Neutrophil (primary cell): ENCODE results near the gene BICRAL.

ENCODE experiments used
- H3K27ac ChIP-seq: fragments of 200-600 bp; sonication (generic); 2 replicates; pipeline ENCODE4 v1.5.1; 2016; ENCODE audit warnings: mild to moderate bottlenecking, moderate library complexity
- H3K27me3 ChIP-seq: fragments of 200-600 bp; sonication (generic); 2 replicates; pipeline ENCODE4 v1.6.0; 2016; ENCODE audit warnings: mild to moderate bottlenecking
- H3K36me3 ChIP-seq: fragments of 200-600 bp; sonication (generic); 2 replicates; pipeline ENCODE4 v1.5.1; 2017
- H3K4me1 ChIP-seq, 2 experiments: fragments of 200-600 bp in 1 of 2; sonication (generic) in 1 of 2; 1 replicate in 1 of 2; 2 replicates in 1 of 2; pipeline versions ENCODE4 v1.5.1 to v1.6.1; 2013 to 2016; ENCODE audit warnings: low read depth in 1 of 2, low read length in 1 of 2, mild to moderate bottlenecking in 1 of 2, moderate library complexity in 1 of 2; ENCODE audit not compliant: control insufficient read depth in 1 of 2, insufficient read depth in 1 of 2
- H3K4me3 ChIP-seq, 2 experiments: fragments of 200-600 bp in 1 of 2; sonication (generic) in 1 of 2; 1 replicate in 1 of 2; 2 replicates in 1 of 2; pipeline ENCODE4 v1.5.1; 2013 to 2016; ENCODE audit warnings: low read depth in 1 of 2, low read length in 1 of 2, mild to moderate bottlenecking in 1 of 2, moderate library complexity in 1 of 2
- H3K9me3 ChIP-seq: fragments of 200-600 bp; sonication (generic); 2 replicates; pipeline ENCODE4 v1.5.1; 2016
- CTCF ChIP-seq: fragments of 200-600 bp; sonication (generic); IDR thresholded peaks from 2 replicates; pipeline ENCODE4 v1.5.1; 2016; ENCODE audit warnings: antibody characterized with exemption

Gene BICRAL

DNA sequence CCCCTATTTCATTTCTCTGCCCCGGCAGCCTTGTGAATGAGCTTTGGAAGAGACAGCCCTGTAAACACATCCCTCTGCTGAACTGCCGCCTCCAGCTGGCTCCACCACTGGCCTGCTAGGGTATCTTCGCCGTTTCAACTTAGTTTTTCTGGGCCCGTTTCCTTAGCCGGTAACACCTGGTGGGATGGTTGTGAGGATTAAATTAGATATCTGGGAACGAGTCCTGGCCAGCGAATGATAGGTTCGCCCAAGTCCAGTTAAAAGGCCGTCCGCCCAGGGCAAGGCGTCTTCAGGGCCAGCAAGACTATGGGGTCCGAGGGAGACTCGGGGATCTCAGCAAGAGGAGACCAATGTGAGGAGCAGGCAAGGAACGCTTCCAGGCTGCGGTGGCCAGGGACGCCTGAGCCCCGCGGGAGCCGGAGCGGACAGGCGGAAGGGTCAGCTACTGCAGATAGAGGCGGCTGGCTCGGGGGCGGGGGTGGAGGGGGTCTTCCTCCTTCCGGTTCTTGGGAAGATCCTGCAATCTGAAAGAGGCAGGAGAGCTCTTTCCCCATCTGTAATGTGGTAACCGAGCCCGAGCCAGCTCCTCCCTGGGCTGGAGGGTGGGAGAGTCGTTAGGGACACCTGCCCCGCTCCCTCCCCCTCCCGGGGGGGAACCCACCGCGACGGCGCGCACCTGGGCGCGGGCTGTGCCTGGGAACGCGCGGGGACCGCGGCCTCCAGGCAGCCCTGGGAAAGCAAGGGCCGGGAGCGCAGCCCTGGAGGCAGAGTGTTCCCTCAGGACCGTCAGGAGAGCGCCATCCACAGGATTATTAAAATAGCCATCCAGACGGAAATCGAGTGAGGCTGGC is 129.5 kb downstream of the BICRAL start:
- Histone ChIP-seq H3K4me1 (peaks cover 3 to 5% of the 10 kb centered on the region in 2 experiments), H3K27me3 (peaks cover 22% of the 10 kb centered on the region), H3K27ac (no peak overlapping the region), H3K36me3 (no peaks in the 10 kb centered on the region), H3K4me3 (no peak overlapping the region), H3K9me3 (no peaks in the 10 kb centered on the region)
- TF ChIP-seq CTCF, result no peak

- Histone ChIP-seq H3K4me1 (peaks cover 3 to 5% of the 10 kb centered on the region in 2 experiments), H3K27me3 (peaks cover 22% of the 10 kb centered on the region), H3K4me3 (no peak overlapping the region), H3K27ac (no peak overlapping the region), H3K9me3 (no peaks in the 10 kb centered on the region), H3K36me3 (no peaks in the 10 kb centered on the region)
- no peak for TF ChIP-seq CTCF
Observed at GRCh38 chr6:42914546-42914945, 132.7 kb downstream of the BICRAL start.

GRCh38 chr6:42915732-42916131 is 133.9 kb downstream of the BICRAL start, which contains the start of gene PTCRA:
Gene PTCRA (plus strand): TSS chr6:42916053. CDS start chr6:42916070, 17 bp downstream.
- Histone ChIP-seq H3K27me3 (peaks cover 22% of the 10 kb centered on the region), H3K4me3 (no peak within 1 kb of the TSS), H3K36me3 (no peaks in the 10 kb centered on the region), H3K4me1 (peaks cover 3 to 5% of the 10 kb centered on the region in 2 experiments), H3K27ac (no peak within 1 kb of the TSS), H3K9me3 (no peaks in the 10 kb centered on the region)
- TF ChIP-seq CTCF, result no peak

DNA sequence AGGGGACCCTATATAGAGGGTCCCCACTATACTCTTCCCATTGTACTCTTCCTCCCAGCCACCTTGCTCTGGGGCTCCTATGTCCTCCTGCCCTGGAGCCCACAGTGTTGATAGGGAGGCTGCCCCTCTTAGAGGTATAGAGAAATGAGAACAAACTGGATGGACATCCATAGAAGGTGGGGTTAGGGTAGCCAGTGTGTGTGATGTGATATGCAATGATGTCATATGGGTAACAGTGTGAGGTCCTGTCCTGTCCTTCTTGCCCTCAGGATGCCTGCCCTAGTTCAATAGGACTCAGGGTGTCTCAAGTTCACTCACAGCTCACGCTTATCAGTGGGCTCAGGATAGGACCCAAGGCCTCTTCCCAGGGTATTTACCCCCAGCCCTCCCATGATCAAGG is 134.4 kb downstream of the BICRAL start:
- no peaks in the 10 kb centered on the region for H3K36me3 ChIP-seq
- TF ChIP-seq CTCF, result no peak
- no peak overlapping the region for H3K4me3 ChIP-seq
- H3K27me3 ChIP-seq, result peaks cover 17% of the 10 kb centered on the region
- no peak overlapping the region for H3K27ac ChIP-seq
- no peaks in the 10 kb centered on the region for H3K9me3 ChIP-seq
- peaks cover 3 to 5% of the 10 kb centered on the region in 2 experiments for H3K4me1 ChIP-seq
